ENCODE measurements around the gene ANAPC2.

DNA sequence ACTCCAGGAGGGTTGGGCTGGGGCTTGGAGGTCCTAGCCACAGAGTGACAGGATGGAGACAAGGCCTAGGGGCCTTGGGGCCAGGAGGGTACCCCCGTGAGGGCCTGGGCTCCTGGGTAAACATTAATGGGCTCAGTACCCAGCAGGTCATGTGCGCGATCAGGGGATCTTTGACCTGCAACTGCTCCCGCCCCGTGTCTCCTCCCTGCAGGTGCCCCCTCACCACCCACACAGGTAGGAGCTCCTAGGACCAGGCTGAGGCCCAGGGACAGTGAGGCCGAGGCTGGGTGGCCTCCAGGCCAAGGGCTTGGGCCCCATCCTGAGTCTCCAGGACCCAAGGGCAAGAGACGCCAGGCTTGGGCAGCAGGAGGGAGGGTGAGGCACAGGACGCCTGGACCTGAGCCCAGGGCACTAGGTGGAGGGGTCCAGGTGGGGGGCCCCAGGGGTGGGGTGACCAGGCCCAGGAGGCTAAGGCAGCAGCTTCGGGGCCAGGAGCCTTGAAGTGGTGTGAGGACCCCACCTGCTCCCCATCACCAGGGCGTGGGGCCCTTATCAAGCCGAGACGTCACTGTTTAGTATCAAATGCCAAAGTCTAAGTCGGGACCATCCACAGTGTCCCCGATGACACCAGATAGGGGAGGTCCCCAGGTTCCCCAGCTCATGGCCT lies 42.5 kb upstream of the ANAPC2 start, which contains the start of gene SLC34A3:
- TF ChIP-seq, protein P1, sequence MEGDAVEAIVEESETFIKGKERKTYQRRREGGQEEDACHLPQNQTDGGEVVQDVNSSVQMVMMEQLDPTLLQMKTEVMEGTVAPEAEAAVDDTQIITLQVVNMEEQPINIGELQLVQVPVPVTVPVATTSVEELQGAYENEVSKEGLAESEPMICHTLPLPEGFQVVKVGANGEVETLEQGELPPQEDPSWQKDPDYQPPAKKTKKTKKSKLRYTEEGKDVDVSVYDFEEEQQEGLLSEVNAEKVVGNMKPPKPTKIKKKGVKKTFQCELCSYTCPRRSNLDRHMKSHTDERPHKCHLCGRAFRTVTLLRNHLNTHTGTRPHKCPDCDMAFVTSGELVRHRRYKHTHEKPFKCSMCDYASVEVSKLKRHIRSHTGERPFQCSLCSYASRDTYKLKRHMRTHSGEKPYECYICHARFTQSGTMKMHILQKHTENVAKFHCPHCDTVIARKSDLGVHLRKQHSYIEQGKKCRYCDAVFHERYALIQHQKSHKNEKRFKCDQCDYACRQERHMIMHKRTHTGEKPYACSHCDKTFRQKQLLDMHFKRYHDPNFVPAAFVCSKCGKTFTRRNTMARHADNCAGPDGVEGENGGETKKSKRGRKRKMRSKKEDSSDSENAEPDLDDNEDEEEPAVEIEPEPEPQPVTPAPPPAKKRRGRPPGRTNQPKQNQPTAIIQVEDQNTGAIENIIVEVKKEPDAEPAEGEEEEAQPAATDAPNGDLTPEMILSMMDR (IDR thresholded peaks at IDR 0.05; ENCODE audit: low read depth, low read length): no peak
- TF ChIP-seq EZH2phosphoT487 (IDR thresholded peaks at IDR 0.05; ENCODE audit: low read depth): no peak

Data from OCI-LY3 (cell line).